ENCODE measurements around the gene MOB3C. TPM values are rescaled to one million over a fixed set of nuclear protein-coding genes. Genes with fewer than 3 reads are reported as not detected.
A peak's percentile ranks its signal among the peaks of the same experiment; 100 is the strongest.

MOB3C gene
- total RNA-seq, 4 donors from 2014 or later, result 24.7 to 30.0 (median 28.9) TPM

- no peak for DNase-seq (ENCODE audit: low spot score)
- TF ChIP-seq, protein P1, sequence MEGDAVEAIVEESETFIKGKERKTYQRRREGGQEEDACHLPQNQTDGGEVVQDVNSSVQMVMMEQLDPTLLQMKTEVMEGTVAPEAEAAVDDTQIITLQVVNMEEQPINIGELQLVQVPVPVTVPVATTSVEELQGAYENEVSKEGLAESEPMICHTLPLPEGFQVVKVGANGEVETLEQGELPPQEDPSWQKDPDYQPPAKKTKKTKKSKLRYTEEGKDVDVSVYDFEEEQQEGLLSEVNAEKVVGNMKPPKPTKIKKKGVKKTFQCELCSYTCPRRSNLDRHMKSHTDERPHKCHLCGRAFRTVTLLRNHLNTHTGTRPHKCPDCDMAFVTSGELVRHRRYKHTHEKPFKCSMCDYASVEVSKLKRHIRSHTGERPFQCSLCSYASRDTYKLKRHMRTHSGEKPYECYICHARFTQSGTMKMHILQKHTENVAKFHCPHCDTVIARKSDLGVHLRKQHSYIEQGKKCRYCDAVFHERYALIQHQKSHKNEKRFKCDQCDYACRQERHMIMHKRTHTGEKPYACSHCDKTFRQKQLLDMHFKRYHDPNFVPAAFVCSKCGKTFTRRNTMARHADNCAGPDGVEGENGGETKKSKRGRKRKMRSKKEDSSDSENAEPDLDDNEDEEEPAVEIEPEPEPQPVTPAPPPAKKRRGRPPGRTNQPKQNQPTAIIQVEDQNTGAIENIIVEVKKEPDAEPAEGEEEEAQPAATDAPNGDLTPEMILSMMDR (IDR thresholded peaks at IDR 0.05), result no peak
- ATAC-seq (ENCODE audit: low FRiP score), result no peak
Observed at GRCh38 chr1:46619656-46620258, 3.1 kb upstream of the MOB3C start.

GRCh38 chr1:46618754-46619415 is 2.3 kb upstream of the MOB3C start:
- TF ChIP-seq, protein P1 (IDR thresholded peaks at IDR 0.05), result no peak
- no peak for DNase-seq (ENCODE audit: low spot score)
- ATAC-seq (ENCODE audit: low FRiP score), result no peak

GRCh38 chr1:46617833-46618232 is 1.2 kb upstream of the MOB3C start:
- no peak for DNase-seq (ENCODE audit: low spot score)
- TF ChIP-seq, protein P1 (IDR thresholded peaks at IDR 0.05), result no peak
- no peak for ATAC-seq (ENCODE audit: low FRiP score)

GRCh38 chr1:46617108-46617800 is 643 bp upstream of the MOB3C start:
- DNase-seq (ENCODE audit: low spot score) (no peak), ATAC-seq (ENCODE audit: low FRiP score) (peak; percentile 11)
- TF ChIP-seq, protein P1 (IDR thresholded peaks at IDR 0.05), result no peak

- TF ChIP-seq, protein P1 (IDR thresholded peaks at IDR 0.05), result no peak
- DNase-seq (ENCODE audit: low spot score) (no peak), ATAC-seq (ENCODE audit: low FRiP score) (no peak)
Observed at GRCh38 chr1:46615735-46616134, 876 bp downstream of the MOB3C start.

DNA sequence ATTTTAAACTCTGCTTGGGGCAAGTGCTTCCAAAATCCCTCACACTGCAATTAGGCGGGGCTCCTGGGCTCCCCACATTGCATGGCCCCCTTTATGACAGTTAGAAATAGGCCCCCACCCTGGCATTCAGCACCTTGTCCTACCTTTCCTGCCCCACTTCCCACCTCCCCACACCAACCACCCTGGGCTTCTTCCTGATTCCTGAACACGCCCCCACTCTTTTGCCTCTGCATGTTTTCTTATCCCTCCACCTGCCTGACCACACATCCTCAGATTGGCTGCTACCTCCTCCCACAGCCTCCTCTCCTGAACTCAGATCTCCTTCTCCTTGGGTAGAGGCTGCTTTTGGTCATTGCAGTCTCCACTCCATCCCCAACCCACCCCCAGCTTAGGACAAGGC is 1.5 kb downstream of the MOB3C start:
- TF ChIP-seq, protein P1 (IDR thresholded peaks at IDR 0.05), result no peak
- no peak for ATAC-seq (ENCODE audit: low FRiP score)
- no peak for DNase-seq (ENCODE audit: low spot score)
